HepG2 (cell line): Measurements from ENCODE around the gene TMEM11. TPM values are rescaled to one million over a fixed set of nuclear protein-coding genes. Genes with fewer than 3 reads are reported as not detected.

Experiments used
- BATF2 ChIP-seq: sonication (generic); formaldehyde crosslinking; IDR thresholded peaks from 2 replicates; pipeline ENCODE4 v1.8.0; 2022; ENCODE audit warnings: mild to moderate bottlenecking, missing genetic modification reagents, moderate library complexity
- FOXA3 ChIP-seq: IDR thresholded peaks from 2 replicates; pipeline ENCODE4 v1.6.1; 2016; ENCODE audit warnings: missing genetic modification reagents, missing compliant biosample characterization
- GMEB2 ChIP-seq: IDR thresholded peaks from 2 replicates; pipeline ENCODE4 v1.6.1; 2016; ENCODE audit warnings: missing biosample characterization, missing genetic modification reagents, low read depth
- GZF1 ChIP-seq: sonication (generic); formaldehyde crosslinking; IDR thresholded peaks from 2 replicates; pipeline ENCODE4 v1.5.1; 2020; ENCODE audit warnings: mild to moderate bottlenecking, missing genetic modification reagents
- KLF6 ChIP-seq: IDR thresholded peaks from 2 replicates; pipeline ENCODE4 v1.8.0; 2016; ENCODE audit warnings: missing biosample characterization, missing genetic modification reagents
- MED8 ChIP-seq: sonication (generic); formaldehyde crosslinking; IDR thresholded peaks from 2 replicates; pipeline ENCODE4 v1.8.1; 2023; ENCODE audit warnings: mild to moderate bottlenecking, missing genetic modification reagents; ENCODE audit not compliant: insufficient replicate concordance
- REST ChIP-seq, 2 experiments: IDR thresholded peaks; 2 replicates each; pipeline ENCODE4 v1.6.1; 2011 to 2012; ENCODE audit warnings: low read length in 2 of 2, borderline replicate concordance in 1 of 2, low read depth in 1 of 2, mild to moderate bottlenecking in 1 of 2, moderate library complexity in 1 of 2
- SMARCC2 ChIP-seq: fragments of 450-650 bp; IDR thresholded peaks from 2 replicates; pipeline ENCODE4 v1.6.1; 2017; ENCODE audit warnings: antibody characterized with exemption, mild to moderate bottlenecking
- TBL1XR1 ChIP-seq: fragments of 150-350 bp; IDR thresholded peaks from 2 replicates; pipeline ENCODE4 v1.6.1; 2014; ENCODE audit warnings: borderline replicate concordance, low read length; ENCODE audit not compliant: partially characterized antibody
- THRA ChIP-seq: sonication (generic); formaldehyde crosslinking; IDR thresholded peaks from 2 replicates; pipeline ENCODE4 v1.4.0; 2020; ENCODE audit warnings: missing genetic modification reagents, borderline replicate concordance
- ZNF598 ChIP-seq: sonication (generic); formaldehyde crosslinking; IDR thresholded peaks from 2 replicates; pipeline ENCODE4 v1.5.1; 2020; ENCODE audit warnings: mild to moderate bottlenecking, missing genetic modification reagents, borderline replicate concordance
- polyA plus RNA-seq, 8 experiments: library from polyadenylated mRNA; depleted of rRNA in 3 of 8; stranded (reverse) in 7 of 8; unstranded in 1 of 8; fragments of >200 nt; fragmentation: Illumina TruSeq in 4 of 8; extraction: Trizol in 4 of 8; gene quantifications; 2 replicates each; pipeline versions ENCODE4 v1.2.1 to v1.2.3, GENCODE V29; 2011 to 2016; ENCODE audit warnings: low read depth in 4 of 8, missing spikeins in 1 of 8, mixed read lengths in 1 of 8; ENCODE audit not compliant: insufficient read depth in 1 of 8
- total RNA-seq, 5 experiments: library from RNA; depleted of rRNA; stranded (reverse); fragments of >200 nt; fragmentation: Illumina TruSeq; extraction: Trizol; gene quantifications; 2 replicates each; pipeline ENCODE4 v1.2.3, GENCODE V29; 2016; ENCODE audit warnings: low read depth in 1 of 5

The TMEM11 gene
- total and polyA plus RNA-seq, 2 of the 13 experiments (the other 11 are each of a cell fraction or from before 2014, with no cell fraction given) = 18.7 to 35.0 TPM

- no peak for TF ChIP-seq GMEB2 (CRISPR knock-in tag)
- TF ChIP-seq FOXA3 (CRISPR knock-in tag) = no peak
- TF ChIP-seq KLF6 (CRISPR knock-in tag) = no peak
- TF ChIP-seq SMARCC2 = no peak
- TF ChIP-seq THRA = no peak
- TF ChIP-seq MED8 = no peak
- TF ChIP-seq REST (IDR thresholded peaks at IDR 0.05; ENCODE audit: borderline replicate concordance in 1 of 2, low read depth in 1 of 2, low read length in 2 of 2) = no peak
- no peak for TF ChIP-seq TBL1XR1
- no peak for TF ChIP-seq BATF2 (CRISPR knock-in tag)
- no peak for TF ChIP-seq ZNF598 (CRISPR knock-in tag)
- TF ChIP-seq GZF1 (CRISPR knock-in tag) = no peak
- TF ChIP-seq, all 625 proteins: peak for 0
These were observed 45.5 kb downstream of the TMEM11 start (continued) for GRCh38 chr17:21168555-21168865.
